Measurements from ENCODE around the gene RASGRP4. TPM values are rescaled to one million over a fixed set of nuclear protein-coding genes. Genes with fewer than 3 reads are reported as not detected.
"Not testable (repeated sequence)": the region's sequence is repeated elsewhere in the genome, so short reads cannot be mapped to it uniquely, and the experiment has no call there.

Gene RASGRP4, protein sequence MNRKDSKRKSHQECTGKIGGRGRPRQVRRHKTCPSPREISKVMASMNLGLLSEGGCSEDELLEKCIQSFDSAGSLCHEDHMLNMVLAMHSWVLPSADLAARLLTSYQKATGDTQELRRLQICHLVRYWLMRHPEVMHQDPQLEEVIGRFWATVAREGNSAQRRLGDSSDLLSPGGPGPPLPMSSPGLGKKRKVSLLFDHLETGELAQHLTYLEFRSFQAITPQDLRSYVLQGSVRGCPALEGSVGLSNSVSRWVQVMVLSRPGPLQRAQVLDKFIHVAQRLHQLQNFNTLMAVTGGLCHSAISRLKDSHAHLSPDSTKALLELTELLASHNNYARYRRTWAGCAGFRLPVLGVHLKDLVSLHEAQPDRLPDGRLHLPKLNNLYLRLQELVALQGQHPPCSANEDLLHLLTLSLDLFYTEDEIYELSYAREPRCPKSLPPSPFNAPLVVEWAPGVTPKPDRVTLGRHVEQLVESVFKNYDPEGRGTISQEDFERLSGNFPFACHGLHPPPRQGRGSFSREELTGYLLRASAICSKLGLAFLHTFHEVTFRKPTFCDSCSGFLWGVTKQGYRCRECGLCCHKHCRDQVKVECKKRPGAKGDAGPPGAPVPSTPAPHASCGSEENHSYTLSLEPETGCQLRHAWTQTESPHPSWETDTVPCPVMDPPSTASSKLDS
- 0.95 TPM for total RNA-seq
- 2.4 TPM for polyA plus RNA-seq

DNA sequence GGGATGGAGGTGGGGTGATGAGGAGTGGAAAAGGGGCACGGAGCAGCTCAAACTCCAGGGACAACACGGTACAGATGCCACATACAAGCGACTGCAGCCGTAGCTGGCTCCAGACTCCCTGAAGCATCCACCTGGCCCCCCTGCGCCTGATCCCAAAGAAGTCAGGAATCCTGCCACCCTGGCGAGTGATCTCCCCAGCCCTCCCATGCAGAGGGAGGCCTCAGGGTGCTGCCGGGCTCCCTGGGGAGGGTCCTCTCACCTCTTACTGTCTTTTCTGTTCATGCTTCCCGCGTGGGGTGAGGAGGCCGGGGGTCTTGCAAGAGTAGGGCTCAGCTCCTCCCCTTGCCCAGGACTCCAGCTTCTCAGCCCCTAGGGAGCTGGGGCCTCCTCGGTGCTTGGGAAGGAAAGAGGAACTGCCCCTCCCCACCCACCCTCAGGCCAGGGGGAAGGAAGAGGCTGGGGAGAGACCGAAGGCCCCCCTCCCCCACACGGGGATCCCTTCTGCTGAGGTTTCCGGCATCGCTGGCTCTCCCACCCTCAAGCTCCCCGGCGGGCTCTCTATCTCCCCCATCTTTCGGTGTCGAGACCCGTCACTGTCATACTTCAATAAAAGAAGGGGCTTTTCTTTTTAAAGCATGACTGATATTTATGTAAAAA, at the start of gene RASGRP4:
Gene RASGRP4 (minus strand): TSS at position 410 of the 657 bp plus-strand sequence. CDS start 128 bp downstream, at position 282.
- H3K4me1 ChIP-seq (ENCODE audit: insufficient read depth) = no peaks in the 10 kb centered on the region
- no peak within 1 kb of the TSS for H3K4me3 ChIP-seq (ENCODE audit: low read depth, low read length)
- no peak for DNase-seq (ENCODE audit: extremely low spot score)
- no peak within 1 kb of the TSS for H3K27ac ChIP-seq (ENCODE audit: low read depth)
- WGBS = 16% methylated on average over 20 of the region's 20 CpGs
- no peaks in the 10 kb centered on the region for H3K36me3 ChIP-seq (ENCODE audit: insufficient read depth)

DNA sequence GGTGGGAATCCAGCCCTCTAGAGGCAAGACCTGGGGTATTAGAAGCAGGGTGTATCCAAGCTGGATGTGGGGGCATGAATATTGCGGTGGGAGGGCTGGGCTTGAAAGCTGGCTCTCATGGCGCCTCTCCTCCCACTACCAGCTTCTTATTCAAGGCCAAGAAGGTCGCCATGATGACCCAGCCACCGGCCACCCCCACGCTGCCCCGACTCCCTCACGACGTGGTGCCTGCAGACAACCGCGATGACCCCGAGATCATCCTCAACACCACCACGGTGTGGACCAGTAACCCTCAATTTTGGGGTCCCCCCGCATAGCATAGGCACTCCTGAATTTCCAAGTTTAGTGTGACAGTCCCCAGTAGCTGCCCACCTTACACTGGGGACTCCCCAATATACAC, 49.2 kb upstream of the RASGRP4 start:
- Histone ChIP-seq H3K36me3 (ENCODE audit: insufficient read depth) (no peaks in the 10 kb centered on the region), H3K27ac (ENCODE audit: low read depth) (no peak overlapping the region), H3K4me1 (ENCODE audit: insufficient read depth) (no peaks in the 10 kb centered on the region), H3K4me3 (ENCODE audit: low read depth, low read length) (no peak overlapping the region)
- WGBS = 92% methylated on average over 13 of the region's 13 CpGs
- DNase-seq (ENCODE audit: extremely low spot score) = no peak

DNA sequence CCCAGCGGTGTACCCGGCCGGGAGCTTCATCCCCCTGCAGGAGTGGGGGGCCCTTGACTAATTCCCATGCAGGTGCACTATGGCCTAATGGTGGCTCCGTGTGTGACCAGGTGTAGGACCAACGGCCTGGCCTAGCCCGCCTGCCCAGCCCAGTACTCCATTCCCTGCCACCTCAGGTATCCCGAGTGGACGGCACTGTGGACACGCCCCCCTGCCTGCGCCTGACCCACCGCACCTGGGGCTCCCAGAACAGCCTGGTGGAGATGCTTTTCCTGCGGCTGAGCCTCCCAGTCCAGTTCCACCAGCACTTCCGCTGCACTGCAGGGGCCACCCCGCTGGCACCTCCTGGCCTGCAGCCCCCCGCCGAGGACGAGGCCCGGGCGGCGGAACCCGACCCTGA, 47.2 kb upstream of the RASGRP4 start:
- DNase-seq (ENCODE audit: extremely low spot score) = no peak
- 90% methylated on average over 21 of the region's 21 CpGs for WGBS
- Histone ChIP-seq H3K27ac (ENCODE audit: low read depth) (no peak overlapping the region), H3K36me3 (ENCODE audit: insufficient read depth) (no peaks in the 10 kb centered on the region), H3K4me1 (ENCODE audit: insufficient read depth) (no peaks in the 10 kb centered on the region), H3K4me3 (ENCODE audit: low read depth, low read length) (no peak overlapping the region)

DNA sequence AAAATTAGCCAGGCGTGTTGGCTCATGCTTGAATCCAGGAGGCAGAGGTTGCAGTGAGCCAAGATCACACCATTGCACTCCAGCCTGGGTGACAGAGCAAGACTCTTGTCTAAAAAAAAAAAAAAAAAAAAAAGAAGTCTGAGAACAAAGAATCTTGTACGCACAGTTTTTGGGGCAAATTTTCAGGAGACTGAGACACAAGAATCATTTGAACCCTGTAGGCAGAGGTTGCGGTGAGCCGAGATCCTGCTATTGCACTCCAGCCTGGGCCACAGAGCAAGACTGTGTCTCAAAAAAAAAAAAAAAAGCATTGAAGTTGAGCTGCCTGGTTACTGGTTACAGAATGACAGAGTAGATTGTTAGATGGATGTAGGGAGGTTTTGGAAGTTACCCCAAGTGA, 46.7 kb upstream of the RASGRP4 start:
- not testable (repeated sequence) for H3K4me3 ChIP-seq (ENCODE audit: low read depth, low read length); H3K4me1 ChIP-seq (ENCODE audit: insufficient read depth); H3K27ac ChIP-seq (ENCODE audit: low read depth); DNase-seq (ENCODE audit: extremely low spot score); H3K36me3 ChIP-seq (ENCODE audit: insufficient read depth)
- WGBS = 89% methylated on average over 4 of the region's 4 CpGs

DNA sequence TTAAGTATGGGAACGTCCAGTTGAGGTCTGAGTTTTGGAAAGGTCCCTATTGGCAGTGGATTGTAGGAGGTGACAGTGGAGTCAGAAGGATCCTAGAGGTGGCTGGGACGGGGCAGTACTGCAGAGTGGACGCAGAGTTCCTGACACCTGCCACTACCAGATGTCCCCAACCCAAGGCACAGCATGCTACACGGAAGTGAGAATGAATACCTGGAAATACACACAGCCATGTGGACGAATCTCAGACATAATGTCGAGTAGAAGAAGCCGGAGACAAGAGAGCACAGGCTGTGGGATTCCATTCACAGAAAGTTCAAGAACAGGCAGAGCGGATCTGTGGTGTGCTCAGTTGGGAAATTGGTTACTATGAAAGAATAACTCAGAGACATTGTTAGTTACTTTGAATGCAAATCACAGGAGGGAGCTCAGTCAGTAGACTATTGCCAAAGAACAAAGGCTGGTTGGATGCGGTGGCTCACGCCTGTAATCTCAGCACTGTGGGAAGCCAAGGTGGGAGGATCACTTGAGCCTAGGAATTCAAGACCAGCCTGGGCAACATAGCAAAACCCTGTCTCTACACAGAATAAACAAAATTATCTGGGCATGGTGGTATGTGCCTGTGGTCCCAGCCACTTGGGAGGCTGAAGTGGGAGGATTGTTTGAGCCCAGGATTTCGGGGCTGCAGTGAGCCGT, 44.9 kb upstream of the RASGRP4 start:
- 78% methylated on average over 12 of the region's 12 CpGs for WGBS
- H3K4me1 ChIP-seq (ENCODE audit: insufficient read depth) = no peaks in the 10 kb centered on the region
- no peaks in the 10 kb centered on the region for H3K36me3 ChIP-seq (ENCODE audit: insufficient read depth)
- H3K4me3 ChIP-seq (ENCODE audit: low read depth, low read length) = no peak overlapping the region
- DNase-seq (ENCODE audit: extremely low spot score) = no peak
- H3K27ac ChIP-seq (ENCODE audit: low read depth) = no peak overlapping the region

DNA sequence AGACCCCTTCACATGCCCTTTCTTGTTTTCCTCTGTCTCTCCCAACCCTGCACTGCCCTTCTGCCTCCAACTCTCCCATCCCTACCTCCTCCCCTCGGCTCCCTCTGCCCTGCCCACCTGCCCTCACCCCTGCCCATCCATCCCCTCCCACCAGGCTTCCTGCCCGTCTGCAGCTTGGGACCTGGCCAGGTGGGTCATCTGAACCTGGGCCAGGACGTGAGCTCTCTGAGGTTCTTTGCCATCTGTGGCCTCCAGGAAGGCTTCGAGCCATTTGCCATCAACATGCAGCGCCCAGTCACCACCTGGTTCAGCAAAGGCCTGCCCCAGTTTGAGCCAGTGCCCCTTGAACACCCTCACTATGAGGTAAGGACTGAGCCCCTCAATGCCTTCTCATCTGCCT, 43.1 kb upstream of the RASGRP4 start:
- H3K4me1 ChIP-seq (ENCODE audit: insufficient read depth) = no peaks in the 10 kb centered on the region
- H3K4me3 ChIP-seq (ENCODE audit: low read depth, low read length) = no peak overlapping the region
- 75% methylated on average over 5 of the region's 5 CpGs for WGBS
- DNase-seq (ENCODE audit: extremely low spot score) = no peak
- H3K36me3 ChIP-seq (ENCODE audit: insufficient read depth) = no peaks in the 10 kb centered on the region
- no peak overlapping the region for H3K27ac ChIP-seq (ENCODE audit: low read depth)

DNA sequence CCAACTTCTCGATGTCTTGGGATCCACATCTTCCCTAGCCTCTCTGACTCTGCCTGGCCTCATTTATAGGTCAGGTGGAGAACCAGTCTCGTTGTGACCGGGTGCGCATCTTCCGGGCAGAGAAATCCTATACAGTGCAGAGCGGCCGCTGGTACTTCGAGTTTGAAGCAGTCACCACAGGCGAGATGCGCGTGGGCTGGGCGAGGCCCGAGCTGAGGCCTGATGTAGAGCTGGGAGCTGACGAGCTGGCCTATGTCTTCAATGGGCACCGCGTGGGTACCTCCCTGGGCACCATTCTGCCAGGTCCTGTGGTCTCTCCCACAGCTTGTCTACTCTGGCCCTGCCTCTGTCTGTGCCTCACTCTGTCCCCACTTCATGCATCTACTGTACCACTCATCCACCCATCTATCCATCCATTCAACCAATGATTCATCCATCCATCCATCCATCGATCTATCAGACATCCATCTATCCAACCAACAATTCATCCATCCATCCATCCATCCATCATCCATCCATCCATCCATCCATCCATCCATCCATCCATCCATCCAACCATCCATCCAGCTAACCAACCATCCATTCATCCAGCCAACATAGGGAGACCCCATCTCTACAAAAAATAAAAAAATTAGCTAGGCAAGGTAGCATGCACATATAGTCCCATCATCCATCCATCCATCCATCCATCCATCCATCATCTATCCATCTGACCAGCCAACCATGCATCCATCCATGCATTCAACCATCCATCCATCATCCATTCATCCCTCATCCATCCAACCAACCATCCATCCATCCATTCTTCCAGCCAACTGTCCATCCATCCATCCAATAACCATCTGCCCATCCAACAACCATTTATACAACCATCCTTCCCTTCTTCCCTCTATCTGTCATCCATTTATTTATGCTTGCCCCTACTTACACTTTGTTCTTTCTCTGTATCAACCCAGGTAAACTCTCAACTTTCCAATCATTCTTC, 41.8 kb upstream of the RASGRP4 start:
- no peaks in the 10 kb centered on the region for H3K4me1 ChIP-seq (ENCODE audit: insufficient read depth)
- H3K27ac ChIP-seq (ENCODE audit: low read depth) = no peak overlapping the region
- DNase-seq (ENCODE audit: extremely low spot score) = no peak
- no peak overlapping the region for H3K4me3 ChIP-seq (ENCODE audit: low read depth, low read length)
- WGBS = 92% methylated on average over 17 of the region's 17 CpGs
- H3K36me3 ChIP-seq (ENCODE audit: insufficient read depth) = no peaks in the 10 kb centered on the region

DNA sequence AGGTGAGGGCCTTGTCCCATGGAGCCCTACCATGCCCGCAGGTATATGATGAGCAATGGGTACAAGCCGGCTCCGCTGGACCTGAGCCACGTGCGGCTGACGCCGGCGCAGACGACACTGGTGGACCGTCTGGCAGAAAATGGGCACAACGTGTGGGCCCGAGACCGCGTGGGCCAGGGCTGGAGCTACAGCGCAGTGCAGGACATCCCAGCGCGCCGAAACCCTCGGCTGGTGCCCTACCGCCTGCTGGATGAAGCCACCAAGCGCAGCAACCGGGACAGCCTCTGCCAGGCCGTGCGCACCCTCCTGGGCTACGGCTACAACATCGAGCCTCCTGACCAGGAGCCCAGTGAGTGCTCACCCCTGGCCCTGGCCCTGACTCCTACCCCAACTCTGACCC, 40.0 kb upstream of the RASGRP4 start:
- Histone ChIP-seq H3K4me1 (ENCODE audit: insufficient read depth) (no peaks in the 10 kb centered on the region), H3K4me3 (ENCODE audit: low read depth, low read length) (no peak overlapping the region), H3K27ac (ENCODE audit: low read depth) (no peak overlapping the region), H3K36me3 (ENCODE audit: insufficient read depth) (no peaks in the 10 kb centered on the region)
- 94% methylated on average over 26 of the region's 26 CpGs for WGBS
- no peak for DNase-seq (ENCODE audit: extremely low spot score)

DNA sequence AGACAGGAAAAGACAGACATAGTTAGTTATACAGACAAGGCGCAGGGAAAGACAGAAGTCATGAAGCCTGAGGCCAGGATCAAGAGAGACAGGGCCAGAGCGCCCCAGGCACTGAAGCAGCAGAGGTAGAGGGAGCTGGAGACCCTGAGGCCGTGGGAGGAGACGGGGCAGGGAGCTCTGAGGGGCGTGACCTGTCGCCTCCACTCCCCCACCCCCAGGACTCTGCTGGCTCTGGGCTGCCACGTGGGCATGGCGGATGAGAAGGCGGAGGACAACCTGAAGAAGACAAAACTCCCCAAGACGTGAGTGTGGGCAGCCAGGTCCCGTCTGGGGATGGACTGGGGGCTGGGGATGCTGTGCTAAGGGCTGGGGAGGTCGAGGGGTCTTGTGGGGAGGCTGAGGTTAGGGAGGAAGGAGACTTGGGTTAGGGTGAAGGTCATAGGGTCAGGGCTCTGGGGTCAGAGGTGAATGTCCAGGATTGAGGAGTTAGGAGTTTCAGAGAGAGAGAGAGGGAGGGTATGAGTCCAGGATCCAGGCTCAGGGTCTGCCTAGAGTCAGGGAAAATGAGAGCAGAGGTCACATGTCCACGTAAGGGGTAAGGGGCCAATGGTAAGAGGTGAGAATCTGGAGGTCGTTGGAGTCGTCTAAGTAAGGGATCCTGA, 38.5 kb upstream of the RASGRP4 start:
- no peak for DNase-seq (ENCODE audit: extremely low spot score)
- H3K27ac ChIP-seq (ENCODE audit: low read depth) = no peak overlapping the region

DNA sequence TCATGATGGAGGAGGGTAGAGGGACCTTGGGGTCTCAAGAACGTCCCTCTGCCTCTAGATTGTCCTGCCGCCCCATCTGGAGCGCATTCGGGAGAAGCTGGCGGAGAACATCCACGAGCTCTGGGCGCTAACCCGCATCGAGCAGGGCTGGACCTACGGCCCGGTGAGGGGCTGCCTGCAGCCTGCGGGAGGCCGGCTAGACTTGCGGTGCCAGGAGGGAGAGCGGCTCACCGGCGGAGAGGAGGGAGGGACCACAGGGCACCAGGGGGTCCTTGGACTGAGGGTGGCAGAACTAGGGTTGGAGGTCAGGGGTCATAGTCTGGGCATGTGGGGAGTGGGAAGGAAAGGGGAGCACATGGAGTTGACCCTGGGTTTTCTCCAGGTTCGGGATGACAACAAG, 37.3 kb upstream of the RASGRP4 start:
- DNase-seq (ENCODE audit: extremely low spot score) = no peak
- H3K4me3 ChIP-seq (ENCODE audit: low read depth, low read length) = no peak overlapping the region
- no peaks in the 10 kb centered on the region for H3K4me1 ChIP-seq (ENCODE audit: insufficient read depth)

More for the DNA sequence above, 38.5 kb upstream of the RASGRP4 start:
- Histone ChIP-seq H3K36me3 (ENCODE audit: insufficient read depth) (no peaks in the 10 kb centered on the region), H3K4me1 (ENCODE audit: insufficient read depth) (no peaks in the 10 kb centered on the region), H3K4me3 (ENCODE audit: low read depth, low read length) (no peak overlapping the region)
- 55% methylated on average over 15 of the region's 15 CpGs for WGBS

DNA sequence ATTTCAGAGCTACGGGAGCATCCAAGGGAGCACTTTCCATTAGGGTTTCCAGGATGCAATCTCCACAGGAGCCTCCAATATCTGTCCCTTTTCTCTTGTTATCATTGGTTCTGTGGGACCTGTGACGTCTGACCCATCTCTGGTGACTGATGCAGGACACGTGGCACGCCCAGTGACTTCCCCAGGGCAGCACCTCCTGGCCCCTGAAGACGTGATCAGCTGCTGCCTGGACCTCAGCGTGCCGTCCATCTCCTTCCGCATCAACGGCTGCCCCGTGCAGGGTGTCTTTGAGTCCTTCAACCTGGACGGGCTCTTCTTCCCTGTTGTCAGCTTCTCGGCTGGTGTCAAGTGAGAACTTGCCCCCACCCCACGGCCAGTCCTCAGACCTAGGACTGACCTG, 33.0 kb upstream of the RASGRP4 start:
- WGBS = 81% methylated on average over 13 of the region's 13 CpGs
- no peak overlapping the region for H3K4me3 ChIP-seq (ENCODE audit: low read depth, low read length)
- no peak overlapping the region for H3K27ac ChIP-seq (ENCODE audit: low read depth)
- H3K4me1 ChIP-seq (ENCODE audit: insufficient read depth) = no peaks in the 10 kb centered on the region
- no peaks in the 10 kb centered on the region for H3K36me3 ChIP-seq (ENCODE audit: insufficient read depth)
- no peak for DNase-seq (ENCODE audit: extremely low spot score)

More for the DNA sequence above, 37.3 kb upstream of the RASGRP4 start:
- no peak overlapping the region for H3K27ac ChIP-seq (ENCODE audit: low read depth)
- no peaks in the 10 kb centered on the region for H3K36me3 ChIP-seq (ENCODE audit: insufficient read depth)
- 91% methylated on average over 18 of the region's 18 CpGs for WGBS

DNA sequence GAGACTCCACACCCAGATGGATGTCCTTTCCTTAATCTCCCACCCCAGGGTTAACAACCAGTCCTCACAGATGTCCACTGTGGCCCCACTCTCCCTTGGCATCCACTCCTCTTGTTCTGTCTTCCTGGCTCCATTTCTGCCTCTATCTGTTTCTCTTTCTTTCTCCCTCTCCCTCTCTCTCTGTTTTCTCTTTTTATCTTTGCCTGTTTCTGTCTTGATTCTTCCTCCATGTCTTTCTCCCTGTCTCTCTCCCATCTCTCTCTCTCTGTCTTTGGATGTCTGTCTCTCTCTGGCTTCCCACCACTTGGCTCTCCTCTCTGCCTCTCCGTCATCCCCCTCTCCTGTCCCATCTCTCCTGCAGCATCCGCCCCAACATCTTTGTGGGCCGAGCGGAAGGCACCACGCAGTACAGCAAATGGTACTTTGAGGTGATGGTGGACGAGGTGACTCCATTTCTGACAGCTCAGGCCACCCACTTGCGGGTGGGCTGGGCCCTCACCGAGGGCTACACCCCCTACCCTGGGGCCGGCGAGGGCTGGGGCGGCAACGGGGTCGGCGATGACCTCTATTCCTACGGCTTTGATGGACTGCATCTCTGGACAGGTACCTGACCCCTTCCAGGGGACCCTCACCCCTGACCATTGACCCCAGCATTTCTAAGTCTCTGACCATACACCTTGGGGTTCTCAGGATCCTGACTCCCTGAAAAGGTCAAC, 31.8 kb upstream of the RASGRP4 start:
- 89% methylated on average over 15 of the region's 15 CpGs for WGBS
- no peaks in the 10 kb centered on the region for H3K36me3 ChIP-seq (ENCODE audit: insufficient read depth)
- H3K27ac ChIP-seq (ENCODE audit: low read depth) = no peak overlapping the region
- no peak overlapping the region for H3K4me3 ChIP-seq (ENCODE audit: low read depth, low read length)
- no peaks in the 10 kb centered on the region for H3K4me1 ChIP-seq (ENCODE audit: insufficient read depth)
- DNase-seq (ENCODE audit: extremely low spot score) = no peak

Measured in urinary bladder (tissue), 4 donors.